ENCODE results near the gene NTPCR.

The NTPCR gene

DNA sequence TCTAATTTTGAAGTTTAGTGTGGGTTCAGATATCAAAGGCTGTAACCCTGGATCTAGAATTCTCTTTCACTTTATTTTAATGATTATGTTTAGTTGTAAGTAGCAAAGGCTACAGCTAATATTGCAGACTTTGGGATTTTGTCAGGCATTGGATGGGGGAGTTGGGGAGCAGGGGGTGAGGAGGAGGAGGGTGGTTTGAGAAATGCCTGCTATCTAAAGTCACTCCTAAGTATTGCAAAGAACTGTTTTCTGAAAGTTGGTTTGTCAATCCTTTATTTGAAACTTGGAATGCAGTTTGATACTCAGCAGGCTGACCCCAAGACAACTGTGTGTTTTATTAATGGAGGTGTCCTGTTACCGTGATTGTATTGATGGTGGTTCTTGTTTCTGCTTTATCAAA, 1.2 kb downstream of the NTPCR start:
- Histone ChIP-seq H3K9me3 (ENCODE audit: insufficient read depth, low read depth, low read length) (no peaks in the 10 kb centered on the region), H3K36me3 (ENCODE audit: insufficient read depth, low read depth, low read length) (peaks cover 11% of the 10 kb centered on the region), H3K4me3 (ENCODE audit: low read length) (peak overlapping the region; percentile 86), H3K9ac (ENCODE audit: low read depth, low read length) (peak overlapping the region; percentile 78; the same call in 1 of the 2 replicates), H3K27ac (ENCODE audit: low read length) (no peak overlapping the region), H3K4me1 (ENCODE audit: insufficient read depth, low read length) (peaks cover 32% of the 10 kb centered on the region), H3K27me3 (ENCODE audit: insufficient read depth, low read length) (no peaks in the 10 kb centered on the region)

DNA sequence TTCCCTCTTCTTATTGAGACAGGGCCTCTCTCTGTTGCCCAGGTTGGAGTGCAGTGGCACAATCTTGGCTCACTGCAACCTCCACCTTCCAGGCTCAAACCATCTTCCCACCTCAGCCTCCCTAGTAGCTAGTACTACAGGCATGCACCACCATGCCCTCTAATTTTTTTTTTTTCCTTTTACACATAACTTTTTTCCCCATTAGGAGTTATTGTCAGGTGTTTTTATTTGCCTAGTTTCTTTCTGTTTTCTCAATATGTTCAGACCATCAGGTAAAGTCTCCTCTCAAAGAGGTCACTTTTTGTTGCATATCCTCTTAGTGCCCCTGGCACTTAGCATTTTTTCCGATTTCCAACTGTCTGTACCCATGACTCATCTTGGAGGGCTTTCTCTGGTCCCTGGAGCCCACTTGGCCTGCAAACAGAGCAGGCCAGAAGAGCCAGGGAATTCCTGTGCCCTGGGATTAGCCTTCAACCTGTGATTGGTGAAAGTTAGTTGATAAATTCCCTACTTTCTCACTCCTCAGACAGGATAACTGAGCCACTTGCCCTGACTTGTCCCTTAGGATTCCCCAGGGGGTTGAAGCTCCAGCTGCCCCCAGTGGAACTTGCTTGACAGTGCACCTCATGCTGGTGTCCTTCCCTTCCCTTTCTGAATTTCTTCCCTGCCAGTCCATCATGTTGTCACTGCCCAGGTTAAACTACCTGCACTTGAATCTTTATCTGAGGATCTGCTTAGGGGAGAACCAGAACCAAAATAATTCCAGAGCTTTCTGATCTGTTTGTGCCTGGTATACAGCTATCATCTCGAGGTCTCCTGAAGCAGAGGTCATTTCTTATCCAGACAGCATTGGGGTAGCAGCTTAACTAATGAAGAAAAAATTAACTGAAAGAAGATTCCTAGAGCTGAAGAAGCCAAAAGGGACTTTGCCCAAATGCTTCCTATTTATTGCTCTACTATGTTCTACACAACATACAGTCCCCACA, 2.4 kb downstream of the NTPCR start:
- H3K4me3 ChIP-seq (ENCODE audit: low read length) = peak overlapping the region; percentile 86; the same call in 1 of the 2 replicates
- no peaks in the 10 kb centered on the region for H3K27me3 ChIP-seq (ENCODE audit: insufficient read depth, low read length)
- H3K27ac ChIP-seq (ENCODE audit: low read length) = peak overlapping the region; percentile 40
- peaks cover 4% of the 10 kb centered on the region; the same call in 1 of the 2 replicates for H3K9me3 ChIP-seq (ENCODE audit: insufficient read depth, low read depth, low read length)
- peaks cover 32% of the 10 kb centered on the region for H3K4me1 ChIP-seq (ENCODE audit: insufficient read depth, low read length)
- peaks cover 23% of the 10 kb centered on the region for H3K36me3 ChIP-seq (ENCODE audit: insufficient read depth, low read depth, low read length)
- peak overlapping the region; percentile 56; the same call in 1 of the 2 replicates for H3K9ac ChIP-seq (ENCODE audit: low read depth, low read length)

DNA sequence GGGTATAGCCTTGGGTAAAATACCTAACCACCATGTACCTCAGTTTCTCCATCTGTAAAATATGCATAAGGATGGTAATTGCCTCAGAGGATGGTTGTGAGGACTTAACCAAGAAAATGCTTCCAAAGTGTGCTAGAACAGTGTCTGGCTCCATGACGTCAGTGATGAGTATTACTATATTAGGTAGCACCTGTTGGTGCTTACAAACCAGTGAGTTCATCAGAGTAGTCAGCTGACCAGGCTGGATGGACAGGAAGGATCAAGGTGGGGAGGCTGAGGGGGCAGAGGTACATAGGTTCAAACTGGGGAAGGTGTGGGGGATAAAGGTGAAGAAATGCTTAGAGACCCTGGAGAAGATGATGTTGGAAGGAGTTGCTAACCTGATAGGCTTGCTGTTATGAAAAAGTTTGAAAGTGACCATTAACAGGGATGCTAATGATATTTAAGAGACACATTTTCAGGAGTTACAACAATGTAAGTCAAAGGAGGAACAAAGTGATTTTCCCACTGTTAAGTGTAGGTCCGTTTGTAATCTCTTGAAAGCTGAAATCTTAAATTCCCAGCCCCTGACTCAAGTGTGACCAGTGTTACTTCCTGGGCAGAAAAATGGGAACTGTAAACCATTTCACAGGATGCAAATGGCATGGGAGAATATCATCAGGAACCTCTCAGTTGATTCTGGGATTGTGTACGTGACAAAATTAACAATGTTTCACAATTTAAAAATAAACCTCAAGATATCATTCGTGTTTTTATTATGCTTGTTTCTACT, 4.4 kb downstream of the NTPCR start:
- H3K4me3 ChIP-seq (ENCODE audit: low read length) = no peak overlapping the region
- H3K27me3 ChIP-seq (ENCODE audit: insufficient read depth, low read length) = no peaks in the 10 kb centered on the region
- no peak overlapping the region for H3K27ac ChIP-seq (ENCODE audit: low read length)
- H3K4me1 ChIP-seq (ENCODE audit: insufficient read depth, low read length) = peaks cover 26% of the 10 kb centered on the region
- peaks cover 11% of the 10 kb centered on the region; the same call in 1 of the 2 replicates for H3K9me3 ChIP-seq (ENCODE audit: insufficient read depth, low read depth, low read length)
- peaks cover 42% of the 10 kb centered on the region for H3K36me3 ChIP-seq (ENCODE audit: insufficient read depth, low read depth, low read length)
- no peak overlapping the region for H3K9ac ChIP-seq (ENCODE audit: low read depth, low read length)

DNA sequence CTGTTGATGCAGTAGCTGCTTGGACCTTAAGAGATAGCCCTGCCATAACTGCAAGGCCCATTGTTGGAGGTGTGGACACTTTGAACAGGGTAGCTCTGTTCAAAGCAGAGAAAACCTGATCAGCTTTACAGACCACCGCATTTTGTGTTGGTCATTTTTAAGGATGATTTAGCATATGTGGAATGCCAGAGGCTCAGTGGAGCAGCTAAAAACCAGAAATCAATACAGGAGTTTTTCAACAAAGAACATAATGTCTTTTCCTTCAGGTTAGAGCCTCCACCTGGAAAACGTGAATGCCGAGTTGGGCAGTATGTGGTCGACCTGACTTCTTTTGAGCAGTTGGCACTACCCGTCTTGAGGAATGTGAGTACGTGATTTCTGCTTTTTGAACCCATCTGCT, 5.7 kb downstream of the NTPCR start:
- H3K4me1 ChIP-seq (ENCODE audit: insufficient read depth, low read length) = peaks cover 25% of the 10 kb centered on the region
- H3K36me3 ChIP-seq (ENCODE audit: insufficient read depth, low read depth, low read length) = peaks cover 47% of the 10 kb centered on the region
- peaks cover 11% of the 10 kb centered on the region; the same call in 1 of the 2 replicates for H3K9me3 ChIP-seq (ENCODE audit: insufficient read depth, low read depth, low read length)
- H3K4me3 ChIP-seq (ENCODE audit: low read length) = no peak overlapping the region
- H3K27me3 ChIP-seq (ENCODE audit: insufficient read depth, low read length) = no peaks in the 10 kb centered on the region
- no peak overlapping the region for H3K27ac ChIP-seq (ENCODE audit: low read length)
- no peak overlapping the region for H3K9ac ChIP-seq (ENCODE audit: low read depth, low read length)

DNA sequence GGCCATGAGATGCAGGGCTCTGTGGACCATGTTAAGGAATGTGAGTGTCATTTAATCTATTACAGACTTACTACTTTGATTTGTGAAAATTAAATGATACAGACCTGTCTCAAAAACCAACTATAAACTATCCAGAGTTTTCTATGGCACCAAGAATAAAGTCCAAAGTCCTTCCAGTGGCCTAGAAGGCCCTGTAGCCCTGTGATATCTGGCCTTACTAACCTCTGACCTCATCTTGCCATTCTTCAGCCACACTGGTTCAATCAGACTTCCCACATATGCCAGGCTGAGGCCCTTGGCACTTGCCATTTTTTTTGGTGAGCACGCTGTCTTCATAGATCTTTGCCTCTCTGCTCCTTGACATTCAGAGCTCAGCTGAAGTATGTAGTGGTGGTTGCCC, 7.7 kb downstream of the NTPCR start:
- Histone ChIP-seq H3K27ac (ENCODE audit: low read length) (no peak overlapping the region), H3K4me1 (ENCODE audit: insufficient read depth, low read length) (peaks cover 13% of the 10 kb centered on the region), H3K4me3 (ENCODE audit: low read length) (no peak overlapping the region), H3K27me3 (ENCODE audit: insufficient read depth, low read length) (no peaks in the 10 kb centered on the region), H3K36me3 (ENCODE audit: insufficient read depth, low read depth, low read length) (peaks cover 52% of the 10 kb centered on the region), H3K9ac (ENCODE audit: low read depth, low read length) (no peak overlapping the region), H3K9me3 (ENCODE audit: insufficient read depth, low read depth, low read length) (peaks cover 11% of the 10 kb centered on the region; the same call in 1 of the 2 replicates)

DNA sequence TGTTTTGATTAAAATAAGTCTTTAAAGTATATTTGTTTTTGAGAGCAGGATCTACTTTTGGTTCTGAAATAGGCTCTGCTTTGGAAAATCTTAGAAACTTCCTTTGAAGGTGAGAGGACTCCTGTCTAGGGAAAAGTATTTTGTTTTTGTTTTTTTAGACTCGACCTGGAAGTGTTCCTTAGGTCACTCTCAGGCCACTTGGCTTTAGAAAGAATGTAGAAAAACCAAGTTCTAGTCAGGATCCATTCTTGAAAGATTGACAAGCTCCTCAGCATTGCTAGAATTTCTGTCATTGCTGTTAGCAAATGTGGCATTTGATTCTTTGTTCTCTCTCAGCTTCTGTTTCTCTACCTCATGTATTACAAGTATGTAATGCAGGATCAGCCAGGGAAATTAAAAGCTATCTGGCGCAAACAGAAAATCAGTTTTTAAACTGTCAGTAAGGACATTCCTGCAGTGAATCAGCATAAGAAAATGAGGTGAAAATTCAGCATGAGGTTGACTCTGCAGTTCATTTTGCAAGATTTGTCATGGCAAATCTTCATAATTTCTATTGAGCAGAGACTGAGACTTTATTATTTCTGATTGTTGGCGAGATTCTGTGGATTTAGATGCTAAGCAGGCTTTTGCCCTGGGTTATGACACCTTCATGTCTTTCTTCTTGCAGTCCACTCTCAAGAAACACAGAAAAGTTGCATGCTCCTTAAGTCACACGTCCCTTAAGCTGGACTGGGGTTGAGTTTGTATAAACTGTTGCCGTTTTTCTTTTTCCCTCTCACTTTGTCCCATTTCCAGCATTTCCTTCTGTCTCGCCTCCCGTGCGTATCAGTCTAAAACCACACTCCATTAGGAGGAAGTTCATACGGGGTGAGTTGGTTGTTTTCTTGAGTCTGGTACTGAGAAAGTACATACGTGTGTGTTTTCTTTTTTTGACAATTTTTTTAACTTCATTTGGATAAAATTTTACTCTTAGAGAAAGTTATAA, 12.6 kb downstream of the NTPCR start:
- H3K9me3 ChIP-seq (ENCODE audit: insufficient read depth, low read depth, low read length) = peaks cover 5% of the 10 kb centered on the region; the same call in 1 of the 2 replicates
- H3K36me3 ChIP-seq (ENCODE audit: insufficient read depth, low read depth, low read length) = peaks cover 67% of the 10 kb centered on the region
- no peaks in the 10 kb centered on the region; the same call in 1 of the 2 replicates for H3K4me1 ChIP-seq (ENCODE audit: insufficient read depth, low read length)
- no peaks in the 10 kb centered on the region for H3K27me3 ChIP-seq (ENCODE audit: insufficient read depth, low read length)
- H3K9ac ChIP-seq (ENCODE audit: low read depth, low read length) = no peak overlapping the region
- H3K27ac ChIP-seq (ENCODE audit: low read length) = no peak overlapping the region
- H3K4me3 ChIP-seq (ENCODE audit: low read length) = no peak overlapping the region

DNA sequence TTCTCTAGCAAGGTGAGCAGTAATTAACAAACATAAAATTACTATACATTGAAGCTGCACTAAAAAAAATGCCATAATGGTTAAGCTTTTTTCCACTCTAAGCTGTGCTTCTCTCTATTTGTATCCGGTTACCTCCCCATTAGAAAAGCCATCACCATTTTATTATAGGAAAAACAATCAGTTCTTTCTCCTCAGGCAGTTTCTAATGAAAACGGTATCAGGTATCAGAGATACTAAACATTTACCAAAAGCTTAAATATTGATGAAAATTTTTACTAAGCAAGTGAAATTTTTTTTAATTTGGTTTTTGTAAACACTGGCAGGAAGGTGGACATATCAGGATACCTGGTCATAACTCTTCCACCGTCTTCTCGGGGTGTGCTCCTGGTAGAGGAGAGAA, 14.2 kb downstream of the NTPCR start:
- H3K27me3 ChIP-seq (ENCODE audit: insufficient read depth, low read length) = no peaks in the 10 kb centered on the region
- no peak overlapping the region for H3K4me3 ChIP-seq (ENCODE audit: low read length)
- peaks cover 68% of the 10 kb centered on the region for H3K36me3 ChIP-seq (ENCODE audit: insufficient read depth, low read depth, low read length)
- H3K4me1 ChIP-seq (ENCODE audit: insufficient read depth, low read length) = no peaks in the 10 kb centered on the region; the same call in 1 of the 2 replicates
- no peak overlapping the region for H3K9ac ChIP-seq (ENCODE audit: low read depth, low read length)
- H3K27ac ChIP-seq (ENCODE audit: low read length) = no peak overlapping the region
- no peaks in the 10 kb centered on the region for H3K9me3 ChIP-seq (ENCODE audit: insufficient read depth, low read depth, low read length)

DNA sequence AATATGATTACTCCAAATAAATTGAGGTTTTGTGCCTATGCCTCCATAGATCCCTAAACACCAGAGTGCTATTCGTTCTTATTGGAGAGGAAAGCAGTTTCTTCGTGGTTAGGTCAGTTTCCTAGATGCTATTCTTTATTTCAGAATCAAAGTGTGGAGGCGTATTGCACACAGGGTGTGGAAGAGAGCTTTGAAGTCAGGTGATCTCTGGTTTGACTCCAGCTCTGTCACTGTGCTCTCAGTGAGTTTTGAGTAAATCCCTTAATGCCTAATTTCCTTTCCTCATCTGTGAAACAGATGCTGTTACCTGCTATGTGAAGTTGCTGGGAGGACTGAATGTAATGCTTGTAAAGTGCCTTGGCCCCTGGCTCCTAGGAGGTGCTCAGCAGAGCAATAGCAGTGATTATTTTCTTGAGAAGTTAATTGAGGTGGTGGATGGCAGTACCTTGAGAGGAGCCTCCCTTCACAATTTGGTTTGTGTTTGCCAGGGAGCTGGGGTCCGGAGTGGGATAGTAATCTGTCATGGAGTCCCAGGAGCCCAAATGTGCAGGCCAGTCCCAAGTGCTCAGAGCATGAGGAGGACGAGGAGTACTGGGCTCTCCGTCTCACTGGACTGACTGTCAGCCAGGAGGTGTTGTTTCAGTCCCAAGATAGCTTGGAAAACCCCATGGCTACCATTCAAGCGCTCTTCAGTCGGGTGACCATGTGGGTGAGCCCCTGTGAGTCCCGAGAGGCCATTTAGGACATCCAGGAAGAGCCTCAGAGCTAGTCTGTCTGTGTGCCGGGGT, 14.9 kb downstream of the NTPCR start:
- Histone ChIP-seq H3K36me3 (ENCODE audit: insufficient read depth, low read depth, low read length) (peaks cover 72% of the 10 kb centered on the region), H3K9ac (ENCODE audit: low read depth, low read length) (no peak overlapping the region), H3K27me3 (ENCODE audit: insufficient read depth, low read length) (no peaks in the 10 kb centered on the region), H3K4me1 (ENCODE audit: insufficient read depth, low read length) (no peaks in the 10 kb centered on the region; the same call in 1 of the 2 replicates), H3K27ac (ENCODE audit: low read length) (no peak overlapping the region), H3K4me3 (ENCODE audit: low read length) (no peak overlapping the region), H3K9me3 (ENCODE audit: insufficient read depth, low read depth, low read length) (no peaks in the 10 kb centered on the region)

DNA sequence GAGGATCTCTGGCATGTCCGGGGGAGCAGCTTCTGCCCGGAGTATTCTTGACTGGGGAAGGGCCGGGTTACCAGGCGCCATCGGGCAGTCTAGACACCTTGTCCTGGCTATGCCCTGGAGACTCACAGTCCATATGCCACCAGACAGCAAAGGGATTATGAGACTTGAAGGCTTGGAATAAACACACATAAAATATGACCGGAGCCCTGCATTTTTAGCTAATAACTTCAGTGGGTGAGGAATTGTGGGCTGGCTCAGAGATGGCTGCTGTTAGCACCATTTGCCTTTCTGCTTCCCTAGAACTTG, 15.5 kb downstream of the NTPCR start:
- Histone ChIP-seq H3K4me3 (ENCODE audit: low read length) (no peak overlapping the region), H3K27ac (ENCODE audit: low read length) (no peak overlapping the region), H3K27me3 (ENCODE audit: insufficient read depth, low read length) (no peaks in the 10 kb centered on the region), H3K4me1 (ENCODE audit: insufficient read depth, low read length) (no peaks in the 10 kb centered on the region; the same call in 1 of the 2 replicates), H3K36me3 (ENCODE audit: insufficient read depth, low read depth, low read length) (peaks cover 76% of the 10 kb centered on the region), H3K9me3 (ENCODE audit: insufficient read depth, low read depth, low read length) (no peaks in the 10 kb centered on the region), H3K9ac (ENCODE audit: low read depth, low read length) (no peak overlapping the region)

DNA sequence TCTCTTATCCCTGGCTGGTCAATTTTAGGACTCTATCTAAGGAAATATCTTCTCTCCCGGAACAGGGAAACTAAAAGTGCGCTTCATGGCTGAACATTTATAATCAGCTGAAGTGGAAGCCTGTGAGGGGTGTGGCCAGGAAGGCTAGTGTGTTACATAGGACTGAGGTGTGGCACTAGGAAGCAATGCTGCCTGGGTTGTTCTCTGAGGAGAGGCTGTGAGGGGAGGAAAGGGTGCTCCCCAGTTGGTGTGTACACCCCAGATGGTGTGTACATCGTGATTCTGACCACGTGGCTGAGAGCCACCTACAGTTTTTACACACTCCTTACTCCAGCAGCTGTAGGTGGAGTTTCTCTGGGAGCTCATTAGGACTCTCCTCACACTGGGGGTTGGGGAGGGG, 16.3 kb downstream of the NTPCR start:
- Histone ChIP-seq H3K27me3 (ENCODE audit: insufficient read depth, low read length) (no peaks in the 10 kb centered on the region), H3K4me3 (ENCODE audit: low read length) (no peak overlapping the region), H3K36me3 (ENCODE audit: insufficient read depth, low read depth, low read length) (peaks cover 80% of the 10 kb centered on the region), H3K4me1 (ENCODE audit: insufficient read depth, low read length) (no peaks in the 10 kb centered on the region), H3K9me3 (ENCODE audit: insufficient read depth, low read depth, low read length) (no peaks in the 10 kb centered on the region), H3K9ac (ENCODE audit: low read depth, low read length) (no peak overlapping the region), H3K27ac (ENCODE audit: low read length) (no peak overlapping the region)

Measured in iPS-20b (cell line).